Measurements from ENCODE around the gene PVALEF.

- TF ChIP-seq CTCF (IDR thresholded peaks at IDR 0.05), result no peak
- TF ChIP-seq NFIC (IDR thresholded peaks at IDR 0.05; ENCODE audit: borderline replicate concordance), result no peak
- no peak for TF ChIP-seq TAF1 (IDR thresholded peaks at IDR 0.05; ENCODE audit: borderline replicate concordance, low read depth, low read length)
- no peak for TF ChIP-seq SMC3 (IDR thresholded peaks at IDR 0.05; ENCODE audit: low read depth, low read length)
- TF ChIP-seq POLR2AphosphoS5 (IDR thresholded peaks at IDR 0.05; ENCODE audit: low read depth, low read length), result no peak
- TF ChIP-seq ELF1 (IDR thresholded peaks at IDR 0.05), result no peak
Measured at GRCh38 chr17:81158688-81159590, 6.4 kb upstream of the PVALEF start.
